ENCODE measurements around the gene RAB35.

Gene RAB35

GRCh38 chr12:120076651-120077050 is 39.9 kb downstream of the RAB35 start:
- TF ChIP-seq CTCF (IDR thresholded peaks at IDR 0.05; ENCODE audit: low read depth, low read length) = no peak
- no peak overlapping the region for H3K4me3 ChIP-seq (ENCODE audit: low read depth, low read length)

GRCh38 chr12:120075034-120075616 is 41.4 kb downstream of the RAB35 start:
- H3K4me3 ChIP-seq (ENCODE audit: low read depth, low read length) = no peak overlapping the region
- no peak for TF ChIP-seq CTCF (IDR thresholded peaks at IDR 0.05; ENCODE audit: low read depth, low read length)

DNA sequence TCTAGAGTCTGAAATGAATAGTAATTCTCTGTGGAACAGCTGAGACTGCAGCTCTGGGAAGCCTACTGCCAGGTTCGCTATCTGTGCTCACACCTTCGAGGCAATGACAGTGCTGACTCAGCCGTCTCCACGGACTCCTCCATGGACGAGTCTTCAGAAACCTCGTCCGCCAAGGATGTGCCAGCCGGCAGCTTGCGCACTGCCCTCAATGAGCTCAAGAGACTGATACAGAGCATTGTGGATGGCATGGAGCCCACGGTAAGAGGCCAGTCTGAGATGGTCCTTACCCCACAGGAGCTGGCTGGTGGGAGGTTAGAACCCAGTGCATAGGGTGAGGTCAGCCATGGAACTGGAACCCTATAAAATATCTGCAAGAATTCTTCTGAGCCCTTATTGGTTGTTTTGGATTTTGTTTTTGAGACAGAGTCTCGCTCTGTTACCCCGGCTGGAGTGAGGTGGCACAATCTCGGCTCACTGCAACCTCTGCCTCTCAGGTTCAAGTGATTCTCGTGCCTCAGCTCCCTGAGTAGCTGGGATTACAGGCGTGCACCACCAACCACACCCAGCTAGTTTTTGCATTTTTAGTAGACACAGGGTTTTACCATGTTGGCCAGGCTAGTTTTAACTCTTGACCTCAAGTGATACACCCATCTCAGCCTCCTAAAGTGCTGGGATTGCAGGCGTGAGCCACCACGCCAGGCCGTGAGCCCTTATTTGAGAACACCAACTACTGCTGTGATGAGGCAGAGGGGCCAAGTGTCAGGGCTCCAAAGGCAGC is 43.9 kb downstream of the RAB35 start:
- no peak for TF ChIP-seq CTCF (IDR thresholded peaks at IDR 0.05; ENCODE audit: low read depth, low read length)
- H3K4me3 ChIP-seq (ENCODE audit: low read depth, low read length) = no peak overlapping the region

DNA sequence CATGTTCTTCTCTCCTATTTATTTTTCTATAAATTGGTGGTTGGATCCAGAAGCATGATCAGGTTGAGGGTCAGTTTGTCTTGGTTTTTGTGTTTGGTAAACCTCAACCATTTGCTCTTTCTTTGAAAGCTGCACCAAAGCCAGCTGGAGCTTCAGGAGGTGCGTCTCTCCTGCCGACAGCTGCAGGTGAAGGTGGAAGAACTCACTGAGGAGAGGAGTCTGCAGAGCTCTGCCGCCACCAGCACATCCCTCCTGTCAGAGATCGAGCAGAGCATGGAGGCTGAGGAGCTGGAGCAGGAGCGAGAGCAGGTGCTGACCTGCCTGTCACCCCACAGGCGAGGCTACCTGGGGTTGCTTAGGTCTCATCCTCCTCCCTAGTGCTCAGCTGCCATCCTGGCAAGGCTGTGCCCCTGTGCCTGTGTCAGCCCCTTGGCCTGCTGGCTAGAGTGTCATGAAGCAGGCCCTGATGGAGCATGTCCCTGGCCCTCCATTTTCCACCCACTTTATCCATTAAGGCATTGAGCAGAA is 45.0 kb downstream of the RAB35 start:
- H3K4me3 ChIP-seq (ENCODE audit: low read depth, low read length) = no peak overlapping the region
- no peak for TF ChIP-seq CTCF (IDR thresholded peaks at IDR 0.05; ENCODE audit: low read depth, low read length)

DNA sequence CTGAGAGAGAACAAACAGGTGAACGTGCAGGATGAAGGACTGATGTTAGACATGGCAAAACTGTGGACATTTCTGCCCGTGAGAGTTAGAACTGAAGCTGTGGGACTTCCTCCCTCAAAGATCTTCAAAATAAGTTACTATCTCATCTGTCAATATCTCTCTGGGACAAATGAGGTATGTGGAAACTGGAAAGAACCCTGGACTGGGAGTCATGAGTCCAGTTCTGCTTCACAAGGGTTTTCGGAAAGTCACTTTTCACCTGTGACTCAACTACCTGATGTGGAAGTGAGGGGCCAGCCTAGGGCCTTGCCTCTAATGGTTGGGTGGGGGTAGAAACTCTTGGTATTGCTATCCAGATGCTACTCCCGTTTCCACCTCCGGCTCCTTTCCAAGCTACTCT is 47.3 kb downstream of the RAB35 start:
- no peak overlapping the region for H3K4me3 ChIP-seq (ENCODE audit: low read depth, low read length)
- no peak for TF ChIP-seq CTCF (IDR thresholded peaks at IDR 0.05; ENCODE audit: low read depth, low read length)

GRCh38 chr12:120067901-120068300 is 48.7 kb downstream of the RAB35 start:
- no peak for TF ChIP-seq CTCF (IDR thresholded peaks at IDR 0.05; ENCODE audit: low read depth, low read length)
- no peak overlapping the region for H3K4me3 ChIP-seq (ENCODE audit: low read depth, low read length)

Measured in WI38 (cell line).